GM12878 (cell line): ENCODE data around the gene TFRC. TPM values are rescaled to one million over a fixed set of nuclear protein-coding genes. Genes with fewer than 3 reads are reported as not detected.

Experiments used
- ATAC-seq: fragments of 200-7000 bp; cut with Tn5 transposase; 3 replicates; pipeline ENCODE4 v1.9.1; 2020; ENCODE audit warnings: mild to moderate bottlenecking, moderate library complexity
- BruUV-seq: library from RNA; stranded (reverse); fragments of 400-500 nt; replicated peaks from 2 replicates; lab custom pipeline; 2021; lab: Mats Ljungman, UMichigan
- CTCF ChIA-PET: fragments of 300-600 bp; sonication (Branson Sonifier 250); formaldehyde crosslinking; extraction: SDS; loops from one replicate; lab custom pipeline; 2021; ENCODE audit warnings: inconsistent platforms; lab: Yijun Ruan, JAX
- POLR2A ChIA-PET: fragments of 350-600 bp; formaldehyde crosslinking; extraction: SDS; loops from one replicate; lab custom pipeline; 2021; ENCODE audit warnings: inconsistent platforms; lab: Charles Lee
- RAD21 ChIA-PET: fragments of 300-600 bp; sonication (Branson Sonifier 250); formaldehyde crosslinking; loops from one replicate; lab custom pipeline; 2023; ENCODE audit warnings: antibody characterized with exemption; ENCODE audit not compliant: unreplicated experiment; lab: Charles Lee
- SMC1A ChIA-PET: fragments of 300-600 bp; sonication (Branson Sonifier 250); formaldehyde crosslinking; loops from one replicate; lab custom pipeline; 2023; ENCODE audit not compliant: unreplicated experiment, uncharacterized antibody; lab: Charles Lee
- DNase-seq: peaks from one replicate; pipeline ENCODE4 v3.0.0-alpha.2; 2011; ENCODE audit warnings: low read depth, low spot score
- FAIRE-seq: peaks from 3 replicates; lab custom pipeline; 2011; peaks lifted over from hg19 to GRCh38; lab: Jason Lieb, UNC
- H2AFZ ChIP-seq: 2 replicates; pipeline ENCODE4 v1.6.0; 2011; ENCODE audit warnings: low read depth, low read length, control low read depth; ENCODE audit not compliant: control insufficient read depth
- H3K27ac ChIP-seq: 2 replicates; pipeline ENCODE4 v1.5.1; 2011; ENCODE audit warnings: control low read depth; ENCODE audit not compliant: control insufficient read depth, insufficient read depth
- H3K27me3 ChIP-seq, 2 experiments: replicated peaks in 1 of 2; 2 replicates each; pipeline versions ENCODE4 v1.6.0 to v1.6.1; 2011; ENCODE audit warnings: low read length in 1 of 2; ENCODE audit not compliant: control insufficient read depth in 2 of 2, insufficient read depth in 2 of 2
- H3K36me3 ChIP-seq, 2 experiments: 2 replicates each; pipeline ENCODE4 v1.5.1; 2011; ENCODE audit warnings: low read length in 1 of 2; ENCODE audit not compliant: control insufficient read depth in 2 of 2, insufficient read depth in 2 of 2
- H3K4me1 ChIP-seq: 2 replicates; pipeline ENCODE4 v1.6.1; 2011; ENCODE audit warnings: mild to moderate bottlenecking, low read length, moderate library complexity, mixed read lengths; ENCODE audit not compliant: control insufficient read depth, insufficient read depth
- H3K4me2 ChIP-seq: 2 replicates; pipeline ENCODE4 v1.6.0; 2011; ENCODE audit warnings: control low read depth; ENCODE audit not compliant: control insufficient read depth, insufficient read depth
- H3K4me3 ChIP-seq: fragments of 200-600 bp; sonication (generic); 2 replicates; pipeline ENCODE4 v1.5.1; 2016
- H3K79me2 ChIP-seq: 2 replicates; pipeline ENCODE4 v1.6.0; 2011; ENCODE audit warnings: low read length; ENCODE audit not compliant: control insufficient read depth, insufficient read depth
- H3K9ac ChIP-seq: 2 replicates; pipeline ENCODE4 v1.8.0; 2011; ENCODE audit warnings: low read length, control low read depth, mixed read lengths; ENCODE audit not compliant: control insufficient read depth, insufficient read depth
- H3K9me3 ChIP-seq: replicated peaks from 3 replicates; pipeline ENCODE4 v1.5.1; 2011; ENCODE audit warnings: mild to moderate bottlenecking, low read length; ENCODE audit not compliant: control insufficient read depth, insufficient read depth
- H4K20me1 ChIP-seq: 2 replicates; pipeline ENCODE4 v1.6.0; 2011; ENCODE audit not compliant: control insufficient read depth, insufficient read depth
- EP300 ChIP-seq, 2 experiments: fragments of 150-350 bp in 1 of 2; IDR thresholded peaks; 2 replicates each; pipeline ENCODE4 v1.6.1; 2011 to 2012; ENCODE audit warnings: low read depth in 2 of 2, low read length in 2 of 2, borderline replicate concordance in 1 of 2, improper control_type of control experiment in 1 of 2, inconsistent platforms in 1 of 2; ENCODE audit not compliant: control insufficient read depth in 1 of 2
- FOS ChIP-seq: IDR thresholded peaks from 3 replicates; pipeline ENCODE4 v1.6.1; 2011; ENCODE audit warnings: borderline replicate concordance; ENCODE audit not compliant: insufficient read length; ENCODE audit errors: extremely low read depth
- MEF2B ChIP-seq: fragments of 450-650 bp; IDR thresholded peaks from 2 replicates; pipeline ENCODE4 v1.6.1; 2018; ENCODE audit warnings: mild to moderate bottlenecking, moderate library complexity; ENCODE audit not compliant: partially characterized antibody, poor library complexity, severe bottlenecking
- NFXL1 ChIP-seq: fragments of 450-650 bp; IDR thresholded peaks from 2 replicates; pipeline ENCODE4 v1.6.1; 2017; ENCODE audit warnings: antibody characterized with exemption, mild to moderate bottlenecking, borderline replicate concordance
- NFYA ChIP-seq: IDR thresholded peaks from 2 replicates; pipeline ENCODE4 v1.6.1; 2011; ENCODE audit warnings: low read depth, mild to moderate bottlenecking, low read length, improper control_type of control experiment, borderline replicate concordance
- PAX8 ChIP-seq: fragments of 450-650 bp; IDR thresholded peaks from 2 replicates; pipeline ENCODE4 v1.6.1; 2017; ENCODE audit warnings: mild to moderate bottlenecking, moderate library complexity
- SMAD5 ChIP-seq: IDR thresholded peaks from 2 replicates; pipeline ENCODE4 v1.6.1; 2016; ENCODE audit warnings: antibody characterized with exemption, low read depth
- SRF ChIP-seq, 2 experiments: IDR thresholded peaks; 2 replicates each; pipeline ENCODE4 v1.6.1; 2011; ENCODE audit warnings: low read depth in 2 of 2, low read length in 2 of 2, mild to moderate bottlenecking in 1 of 2, moderate library complexity in 1 of 2
- TCF3 ChIP-seq: IDR thresholded peaks from 2 replicates; pipeline ENCODE4 v1.6.1; 2012; ENCODE audit warnings: low read depth, mild to moderate bottlenecking, low read length, borderline replicate concordance; ENCODE audit not compliant: insufficient read depth
- ZNF687 ChIP-seq: fragments of 450-650 bp; IDR thresholded peaks from 2 replicates; pipeline ENCODE4 v1.6.1; 2017; ENCODE audit warnings: mild to moderate bottlenecking, moderate library complexity
- ZZZ3 ChIP-seq: IDR thresholded peaks from 2 replicates; pipeline ENCODE4 v1.6.1; 2011; ENCODE audit warnings: low read depth; ENCODE audit not compliant: control insufficient read depth, insufficient read length
- WGBS: methylation state at CpG from one replicate; pipeline ENCODE4 v1.1.6; 2016; ENCODE audit warnings: low lambda C conversion rate; ENCODE audit not compliant: insufficient replicate concordance, insufficient coverage; ENCODE audit errors: missing lambda C conversion rate; 5-methylcytosine and 5-hydroxymethylcytosine counted together
- in situ Hi-C: fragments of 300-500 bp; cut with MboI; formaldehyde crosslinking; loops from 9 replicates; pipeline ENCODE4 v1.14.3; 2018; ENCODE audit warnings: mixed read lengths
- intact Hi-C: fragments of 100-400 bp; cut with micrococcal nuclease; formaldehyde crosslinking; loops from one replicate; pipeline ENCODE4 v1.14.2; 2022; ENCODE audit not compliant: unreplicated experiment
- polyA plus RNA-seq, 11 experiments: library from polyadenylated mRNA; depleted of rRNA in 4 of 11; unstranded in 6 of 11; stranded (reverse) in 5 of 11; fragments of >200 nt; fragmentation: Nextera tagmentation in 4 of 11; fragmentation: Illumina TruSeq in 1 of 11; extraction: Ambion mirVana in 4 of 11; extraction: Trizol in 1 of 11; gene quantifications; 1 replicate in 1 of 11; 2 replicates in 10 of 11; pipeline versions ENCODE4 v1.2.1 to v1.2.3, GENCODE V29; 2011 to 2016; ENCODE audit warnings: inconsistent platforms in 2 of 11, missing spikeins in 2 of 11, low read depth in 1 of 11
- total RNA-seq, 4 experiments: library from RNA; depleted of rRNA in 3 of 4; stranded (reverse); fragments of >200 nt in 3 of 4; fragmentation: Illumina TruSeq in 1 of 4; extraction: Trizol in 1 of 4; gene quantifications; 2 replicates each; pipeline versions ENCODE4 v1.2.1 to v1.2.3, GENCODE V29; 2013 to 2021
- TF ChIP-seq, protein P1 (sequence below): fragments of 450-650 bp; IDR thresholded peaks from 2 replicates; pipeline ENCODE4 v1.6.1; 2017; ENCODE audit warnings: borderline replicate concordance
- TF ChIP-seq, protein P2 (sequence below): fragments of 450-650 bp; formaldehyde crosslinking; IDR thresholded peaks from 2 replicates; pipeline ENCODE4 v1.5.0; 2022; ENCODE audit warnings: mild to moderate bottlenecking, missing genetic modification characterization

Gene TFRC
- total and polyA plus RNA-seq, 10 of the 15 experiments (the other 5 are each of a cell fraction or from before 2014, with no cell fraction given): 123 to 526 (median 316) TPM

- BruUV-seq: TSS peak; percentile 56
- ChIA-PET RAD21 (interaction anchor here (1.2 kb wide), 1 partner anchor 132 kb away, joined by 3 read pairs; no protein-coding TSS in a partner anchor), CTCF (interaction anchor here (0.6 to 2.6 kb wide), 5 partner anchors 8 to 34 kb away, joined by 3 to 12 read pairs (median 4); no protein-coding TSS in a partner anchor), POLR2A (interaction anchor here (0.8 to 1.2 kb wide), 3 partner anchors 9 to 32 kb away, joined by 3 to 12 read pairs (median 4); no protein-coding TSS in a partner anchor), SMC1A (interaction anchor here (1.0 to 1.3 kb wide), 5 partner anchors 9 to 20 kb away, joined by 3 to 4 read pairs (median 4); no protein-coding TSS in a partner anchor)
- no peak overlapping the region for H3K4me2 ChIP-seq
- no peak overlapping the region for H2AFZ ChIP-seq
- H3K36me3 ChIP-seq: peaks cover 27 to 56% of the 10 kb centered on the region in 2 experiments
- no peak for DNase-seq
- H4K20me1 ChIP-seq: no peaks in the 10 kb centered on the region
- no peaks in the 10 kb centered on the region for H3K27me3 ChIP-seq
- ATAC-seq: no peak
- H3K9ac ChIP-seq: no peak overlapping the region
- H3K79me2 ChIP-seq: no peaks in the 10 kb centered on the region; the same call in none of the 2 replicates
- in situ Hi-C loops (no loop called here), intact Hi-C loops (no loop called here)
- WGBS: 100% methylated on average over 1 of the region's 1 CpG
- no peak for FAIRE-seq
- H3K4me1 ChIP-seq: no peaks in the 10 kb centered on the region
- H3K27ac ChIP-seq: no peak overlapping the region
- H3K4me3 ChIP-seq: no peak overlapping the region
- no peaks in the 10 kb centered on the region for H3K9me3 ChIP-seq
- TF ChIP-seq ZZZ3 (no peak), TCF3 (no peak), FOS (no peak), EP300 (IDR thresholded peaks at IDR 0.05; ENCODE audit: borderline replicate concordance in 1 of 2, control insufficient read depth in 1 of 2, low read depth in 2 of 2, low read length in 2 of 2) (no peak), SRF (IDR thresholded peaks at IDR 0.05; ENCODE audit: low read depth in 2 of 2, low read length in 2 of 2) (no peak), NFXL1 (no peak), PAX8 (no peak), SMAD5 (no peak), ZNF687 (no peak), NFYA (no peak), MEF2B (no peak)
- TF ChIP-seq, protein P1, sequence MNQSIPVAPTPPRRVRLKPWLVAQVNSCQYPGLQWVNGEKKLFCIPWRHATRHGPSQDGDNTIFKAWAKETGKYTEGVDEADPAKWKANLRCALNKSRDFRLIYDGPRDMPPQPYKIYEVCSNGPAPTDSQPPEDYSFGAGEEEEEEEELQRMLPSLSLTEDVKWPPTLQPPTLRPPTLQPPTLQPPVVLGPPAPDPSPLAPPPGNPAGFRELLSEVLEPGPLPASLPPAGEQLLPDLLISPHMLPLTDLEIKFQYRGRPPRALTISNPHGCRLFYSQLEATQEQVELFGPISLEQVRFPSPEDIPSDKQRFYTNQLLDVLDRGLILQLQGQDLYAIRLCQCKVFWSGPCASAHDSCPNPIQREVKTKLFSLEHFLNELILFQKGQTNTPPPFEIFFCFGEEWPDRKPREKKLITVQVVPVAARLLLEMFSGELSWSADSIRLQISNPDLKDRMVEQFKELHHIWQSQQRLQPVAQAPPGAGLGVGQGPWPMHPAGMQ: no peak
- TF ChIP-seq, protein P2, sequence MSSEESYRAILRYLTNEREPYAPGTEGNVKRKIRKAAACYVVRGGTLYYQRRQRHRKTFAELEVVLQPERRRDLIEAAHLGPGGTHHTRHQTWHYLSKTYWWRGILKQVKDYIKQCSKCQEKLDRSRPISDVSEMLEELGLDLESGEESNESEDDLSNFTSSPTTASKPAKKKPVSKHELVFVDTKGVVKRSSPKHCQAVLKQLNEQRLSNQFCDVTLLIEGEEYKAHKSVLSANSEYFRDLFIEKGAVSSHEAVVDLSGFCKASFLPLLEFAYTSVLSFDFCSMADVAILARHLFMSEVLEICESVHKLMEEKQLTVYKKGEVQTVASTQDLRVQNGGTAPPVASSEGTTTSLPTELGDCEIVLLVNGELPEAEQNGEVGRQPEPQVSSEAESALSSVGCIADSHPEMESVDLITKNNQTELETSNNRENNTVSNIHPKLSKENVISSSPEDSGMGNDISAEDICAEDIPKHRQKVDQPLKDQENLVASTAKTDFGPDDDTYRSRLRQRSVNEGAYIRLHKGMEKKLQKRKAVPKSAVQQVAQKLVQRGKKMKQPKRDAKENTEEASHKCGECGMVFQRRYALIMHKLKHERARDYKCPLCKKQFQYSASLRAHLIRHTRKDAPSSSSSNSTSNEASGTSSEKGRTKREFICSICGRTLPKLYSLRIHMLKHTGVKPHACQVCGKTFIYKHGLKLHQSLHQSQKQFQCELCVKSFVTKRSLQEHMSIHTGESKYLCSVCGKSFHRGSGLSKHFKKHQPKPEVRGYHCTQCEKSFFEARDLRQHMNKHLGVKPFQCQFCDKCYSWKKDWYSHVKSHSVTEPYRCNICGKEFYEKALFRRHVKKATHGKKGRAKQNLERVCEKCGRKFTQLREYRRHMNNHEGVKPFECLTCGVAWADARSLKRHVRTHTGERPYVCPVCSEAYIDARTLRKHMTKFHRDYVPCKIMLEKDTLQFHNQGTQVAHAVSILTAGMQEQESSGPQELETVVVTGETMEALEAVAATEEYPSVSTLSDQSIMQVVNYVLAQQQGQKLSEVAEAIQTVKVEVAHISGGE (CRISPR knock-in tag): no peak
Measured at GRCh38 chr3:196060834-196061233, 21.1 kb downstream of the TFRC start.
